Measurements from ENCODE around the gene CYB5B. TPM values are rescaled to one million over a fixed set of nuclear protein-coding genes. Genes with fewer than 3 reads are reported as not detected.
A peak's percentile ranks its signal among the peaks of the same experiment; 100 is the strongest.

The CYB5B gene, protein sequence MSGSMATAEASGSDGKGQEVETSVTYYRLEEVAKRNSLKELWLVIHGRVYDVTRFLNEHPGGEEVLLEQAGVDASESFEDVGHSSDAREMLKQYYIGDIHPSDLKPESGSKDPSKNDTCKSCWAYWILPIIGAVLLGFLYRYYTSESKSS
- total RNA-seq, result 67.7 and 84.0 TPM in 2 replicates

DNA sequence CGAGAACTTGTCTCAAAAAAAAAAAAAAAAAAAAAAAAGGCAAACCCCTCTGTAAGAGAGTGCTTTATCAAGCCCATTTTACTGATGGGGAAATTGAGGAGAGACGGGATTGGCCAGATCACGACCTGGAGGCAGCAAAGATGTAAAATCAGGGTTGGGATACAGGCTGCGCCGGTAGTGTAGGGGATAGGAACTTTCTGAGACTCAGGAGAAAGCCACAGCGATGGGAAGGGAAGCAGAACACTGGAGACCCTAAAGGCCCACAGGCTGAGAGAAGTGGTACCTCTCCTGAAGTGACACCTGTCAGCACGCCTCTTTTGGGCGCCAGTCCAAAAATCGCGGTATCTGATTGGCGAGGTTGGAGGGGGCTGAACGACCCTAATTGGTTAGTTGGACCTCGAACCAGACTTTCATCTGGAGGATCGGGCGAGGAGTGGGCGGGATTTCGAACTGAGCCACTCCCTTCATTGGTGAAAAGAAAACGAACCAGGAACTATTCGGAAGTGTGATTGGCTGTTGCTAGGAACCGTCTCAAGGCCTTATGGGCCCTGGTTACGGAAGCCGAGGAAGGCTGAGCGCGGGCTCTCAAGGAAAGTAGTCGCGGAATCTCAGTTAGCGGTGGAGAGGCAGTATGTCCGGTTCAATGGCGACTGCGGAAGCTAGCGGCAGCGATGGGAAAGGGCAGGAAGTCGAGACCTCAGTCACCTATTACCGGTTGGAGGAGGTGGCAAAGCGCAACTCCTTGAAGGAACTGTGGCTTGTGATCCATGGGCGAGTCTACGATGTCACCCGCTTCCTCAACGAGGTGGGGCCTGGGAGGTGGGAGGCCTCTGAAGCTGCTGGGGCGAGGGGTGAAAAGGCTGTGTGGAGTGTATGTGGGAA, at the start of gene CYB5B:
TSS of gene CYB5B (plus strand) at position 567 of the 882 bp plus-strand sequence. CDS start at position 632, 65 bp downstream.
- peak within 1 kb of the TSS; percentile 73 for H3K27ac ChIP-seq (ENCODE audit: low read depth, low read length)
- no peaks in the 10 kb centered on the region for H3K27me3 ChIP-seq (ENCODE audit: insufficient read depth, low read length)
- peak within 1 kb of the TSS; percentile 89 for H3K4me3 ChIP-seq (ENCODE audit: insufficient read depth, low read length)
- H3K79me2 ChIP-seq (ENCODE audit: insufficient read depth, low read length), result peaks cover 49% of the 10 kb centered on the region
- H3K4me1 ChIP-seq (ENCODE audit: insufficient read depth, low read length), result peaks cover 9% of the 10 kb centered on the region
- TF ChIP-seq, protein P1, sequence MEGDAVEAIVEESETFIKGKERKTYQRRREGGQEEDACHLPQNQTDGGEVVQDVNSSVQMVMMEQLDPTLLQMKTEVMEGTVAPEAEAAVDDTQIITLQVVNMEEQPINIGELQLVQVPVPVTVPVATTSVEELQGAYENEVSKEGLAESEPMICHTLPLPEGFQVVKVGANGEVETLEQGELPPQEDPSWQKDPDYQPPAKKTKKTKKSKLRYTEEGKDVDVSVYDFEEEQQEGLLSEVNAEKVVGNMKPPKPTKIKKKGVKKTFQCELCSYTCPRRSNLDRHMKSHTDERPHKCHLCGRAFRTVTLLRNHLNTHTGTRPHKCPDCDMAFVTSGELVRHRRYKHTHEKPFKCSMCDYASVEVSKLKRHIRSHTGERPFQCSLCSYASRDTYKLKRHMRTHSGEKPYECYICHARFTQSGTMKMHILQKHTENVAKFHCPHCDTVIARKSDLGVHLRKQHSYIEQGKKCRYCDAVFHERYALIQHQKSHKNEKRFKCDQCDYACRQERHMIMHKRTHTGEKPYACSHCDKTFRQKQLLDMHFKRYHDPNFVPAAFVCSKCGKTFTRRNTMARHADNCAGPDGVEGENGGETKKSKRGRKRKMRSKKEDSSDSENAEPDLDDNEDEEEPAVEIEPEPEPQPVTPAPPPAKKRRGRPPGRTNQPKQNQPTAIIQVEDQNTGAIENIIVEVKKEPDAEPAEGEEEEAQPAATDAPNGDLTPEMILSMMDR (IDR thresholded peaks at IDR 0.05; ENCODE audit: extremely low read depth, low read depth, low read length), result no peak
- peaks cover 12% of the 10 kb centered on the region for H3K36me3 ChIP-seq (ENCODE audit: insufficient read depth, low read length)
- no peaks in the 10 kb centered on the region for H3K9me3 ChIP-seq (ENCODE audit: low read depth, low read length)
- DNase-seq (ENCODE audit: insufficient read length, low spot score, missing footprints), result peak; percentile 97
- H3K4me2 ChIP-seq (ENCODE audit: insufficient read depth, low read length), result peak within 1 kb of the TSS; percentile 82
- peak within 1 kb of the TSS; percentile 99 for H2AFZ ChIP-seq (ENCODE audit: low read length)
- no peaks in the 10 kb centered on the region for H4K20me1 ChIP-seq (ENCODE audit: insufficient read depth, low read length)

DNA sequence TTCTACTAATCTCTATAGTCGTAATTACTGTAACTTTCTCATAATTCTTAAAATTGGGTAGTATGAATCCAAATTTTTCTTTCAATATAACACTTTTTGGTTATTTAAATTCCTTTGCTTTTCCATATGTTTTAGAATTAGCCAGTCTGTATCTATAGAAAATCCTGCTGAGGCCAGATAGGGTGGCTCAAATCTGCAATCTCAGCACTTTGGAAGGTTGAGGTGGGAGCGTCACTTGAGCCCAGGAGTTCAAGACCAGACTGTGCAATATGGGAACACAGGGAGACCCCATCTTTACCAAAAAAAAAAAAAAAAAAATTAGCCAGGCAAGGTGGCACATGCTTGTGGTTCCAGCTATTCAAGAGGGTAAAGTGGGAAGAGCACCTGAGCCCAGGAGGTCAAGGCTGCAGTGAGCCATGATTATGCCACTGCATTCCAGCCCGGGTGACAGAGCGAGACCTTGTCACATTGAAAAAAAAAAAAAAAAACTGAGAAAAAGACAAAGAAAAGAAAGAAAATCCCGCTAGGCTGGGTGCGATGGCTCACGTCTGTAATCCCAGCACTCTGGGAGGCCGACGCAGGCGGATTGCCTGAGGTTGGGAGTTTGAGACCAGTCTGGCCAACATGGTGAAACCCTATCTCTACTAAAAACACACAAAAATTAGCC, 47.9 kb upstream of the CYB5B start:
- Histone ChIP-seq H3K4me2 (ENCODE audit: insufficient read depth, low read length) (no peak overlapping the region), H3K4me1 (ENCODE audit: insufficient read depth, low read length) (peaks cover 3% of the 10 kb centered on the region), H3K27me3 (ENCODE audit: insufficient read depth, low read length) (no peaks in the 10 kb centered on the region), H3K36me3 (ENCODE audit: insufficient read depth, low read length) (peaks cover 44% of the 10 kb centered on the region), H4K20me1 (ENCODE audit: insufficient read depth, low read length) (peaks cover 8% of the 10 kb centered on the region), H3K9me3 (ENCODE audit: low read depth, low read length) (no peaks in the 10 kb centered on the region), H3K27ac (ENCODE audit: low read depth, low read length) (no peak overlapping the region), H3K4me3 (ENCODE audit: insufficient read depth, low read length) (no peak overlapping the region), H3K79me2 (ENCODE audit: insufficient read depth, low read length) (peaks cover 21% of the 10 kb centered on the region), H2AFZ (ENCODE audit: low read length) (no peak overlapping the region)
- TF ChIP-seq, protein P1 (IDR thresholded peaks at IDR 0.05; ENCODE audit: extremely low read depth, low read depth, low read length), result no peak
- DNase-seq (ENCODE audit: insufficient read length, low spot score, missing footprints), result no peak

DNA sequence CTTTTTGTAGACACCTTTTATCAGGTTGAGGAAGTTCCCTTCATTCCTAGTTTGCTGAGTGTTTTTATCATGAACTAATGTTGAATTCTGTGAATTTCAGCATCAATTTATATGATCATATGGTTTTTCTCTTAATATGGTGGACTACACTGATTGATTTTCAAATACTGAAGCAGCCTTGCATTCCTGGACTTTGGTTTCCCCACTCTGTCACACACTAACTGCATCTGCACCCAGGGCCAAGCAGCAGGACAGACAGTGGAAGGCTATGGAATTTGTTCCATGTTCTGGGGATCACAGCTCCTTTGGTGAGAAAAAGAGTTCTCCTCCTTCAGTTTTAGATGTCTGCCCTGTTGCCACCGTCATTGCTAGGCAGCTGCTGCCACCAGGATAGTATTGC, 46.4 kb upstream of the CYB5B start:
- peaks cover 28% of the 10 kb centered on the region for H3K79me2 ChIP-seq (ENCODE audit: insufficient read depth, low read length)
- H3K9me3 ChIP-seq (ENCODE audit: low read depth, low read length), result no peaks in the 10 kb centered on the region
- TF ChIP-seq, protein P1 (IDR thresholded peaks at IDR 0.05; ENCODE audit: extremely low read depth, low read depth, low read length), result no peak
- H3K36me3 ChIP-seq (ENCODE audit: insufficient read depth, low read length), result peaks cover 49% of the 10 kb centered on the region
- peaks cover 5% of the 10 kb centered on the region for H4K20me1 ChIP-seq (ENCODE audit: insufficient read depth, low read length)
- peaks cover 3% of the 10 kb centered on the region for H3K4me1 ChIP-seq (ENCODE audit: insufficient read depth, low read length)
- no peak overlapping the region for H3K4me2 ChIP-seq (ENCODE audit: insufficient read depth, low read length)
- H2AFZ ChIP-seq (ENCODE audit: low read length), result no peak overlapping the region
- no peak overlapping the region for H3K4me3 ChIP-seq (ENCODE audit: insufficient read depth, low read length)
- no peak overlapping the region for H3K27ac ChIP-seq (ENCODE audit: low read depth, low read length)
- H3K27me3 ChIP-seq (ENCODE audit: insufficient read depth, low read length), result no peaks in the 10 kb centered on the region
- DNase-seq (ENCODE audit: insufficient read length, low spot score, missing footprints), result no peak
